Adrenal gland (tissue), 5 donors: ENCODE data around the gene PNPLA7.

Experiments used
- CTCF ChIP-seq, 6 experiments: fragments of 450-650 bp in 4 of 6; fragments of 200-600 bp in 2 of 6; sonication (generic) in 1 of 6; IDR thresholded peaks; 1 replicate in 5 of 6; 2 replicates in 1 of 6; pipeline versions ENCODE4 v1.5.1 to v1.8.0; 2016 to 2021; ENCODE audit warnings: antibody characterized with exemption in 6 of 6, mild to moderate bottlenecking in 2 of 6, moderate library complexity in 1 of 6
- POLR2A ChIP-seq, 2 donors: fragments of 450-650 bp; IDR thresholded peaks; one replicate each; pipeline ENCODE4 v1.6.1; 2017; ENCODE audit warnings: antibody characterized with exemption in 2 of 2, mild to moderate bottlenecking in 2 of 2, moderate library complexity in 1 of 2
- donor health status: DM: no; HTN: no; CAD: no.

GRCh38 chr9:137477778-137478612, 72.2 kb downstream of the PNPLA7 start:
- TF ChIP-seq CTCF (IDR thresholded peaks at IDR 0.05): no peak
- no peak for TF ChIP-seq POLR2A (IDR thresholded peaks at IDR 0.05)
